OCI-LY3 (cell line): ENCODE data around the gene TIMM10.
A peak's percentile ranks its signal among the peaks of the same experiment; 100 is the strongest.

ENCODE experiments used
- H2AFZ ChIP-seq: fragments of 200-600, 300-600 bp; shearing (Covaris generic); 2 replicates; pipeline ENCODE4 v1.6.0; 2014; ENCODE audit warnings: antibody characterized with exemption, low read depth, low read length
- H3K27ac ChIP-seq: fragments of 200-600, 300-600 bp; sonication (generic); 2 replicates; pipeline ENCODE4 v1.5.1; 2014; ENCODE audit warnings: mild to moderate bottlenecking, low read length, moderate library complexity, mixed read lengths
- H3K27me3 ChIP-seq: fragments of 200-600, 300-600 bp; sonication (generic); 2 replicates; pipeline ENCODE4 v1.6.1; 2014; ENCODE audit warnings: low read depth, low read length, mixed read lengths
- H3K36me3 ChIP-seq: fragments of 200-600, 300-600 bp; sonication (generic); replicated peaks from 2 replicates; pipeline ENCODE3; 2014; ENCODE audit warnings: low read depth, low read length, mixed read lengths
- H3K4me1 ChIP-seq: fragments of 300-600, 200-600 bp; sonication (generic); 2 replicates; pipeline ENCODE4 v1.6.1; 2014; ENCODE audit warnings: low read length, mixed read lengths
- H3K4me2 ChIP-seq: fragments of 200-600, 300-600 bp; sonication (generic); 2 replicates; pipeline ENCODE4 v1.6.1; 2014; ENCODE audit warnings: low read length, mixed read lengths
- H3K4me3 ChIP-seq: fragments of 300-600, 200-600 bp; sonication (generic); 2 replicates; pipeline ENCODE4 v1.5.1; 2014; ENCODE audit warnings: antibody characterized with exemption, mild to moderate bottlenecking, low read length, moderate library complexity
- H3K79me2 ChIP-seq: fragments of 300-600, 200-600 bp; shearing (Covaris generic); 2 replicates; pipeline ENCODE4 v1.6.1; 2014; ENCODE audit warnings: mild to moderate bottlenecking, low read length, mixed read lengths
- H3K9ac ChIP-seq: fragments of 300-600, 200-600 bp; shearing (Covaris generic); 2 replicates; pipeline ENCODE4 v1.6.0; 2014; ENCODE audit warnings: mild to moderate bottlenecking, low read length, moderate library complexity
- H3K9me3 ChIP-seq: fragments of 200-600, 300-600 bp; shearing (Covaris generic); 2 replicates; pipeline ENCODE4 v1.6.1; 2014; ENCODE audit warnings: low read length, mixed read lengths; ENCODE audit not compliant: insufficient read depth
- H4K20me1 ChIP-seq: fragments of 200-600, 300-600 bp; sonication (generic); 2 replicates; pipeline ENCODE4 v1.6.1; 2016; ENCODE audit warnings: low read length, mixed read lengths; ENCODE audit not compliant: insufficient read depth
- CTCF ChIP-seq: fragments of 200-600, 300-600 bp; sonication (generic); IDR thresholded peaks from 2 replicates; pipeline ENCODE4 v1.5.1; 2014; ENCODE audit warnings: antibody characterized with exemption, low read length, low read depth
- EZH2phosphoT487 ChIP-seq: fragments of 200-600 bp; shearing (Covaris generic); IDR thresholded peaks from 2 replicates; pipeline ENCODE4 v1.6.1; 2018; ENCODE audit warnings: antibody characterized with exemption, mixed run types, low read depth

The TIMM10 gene

GRCh38 chr11:57513452-57513795 is 17.1 kb downstream of the TIMM10 start:
- peak overlapping the region; percentile 80 for H3K4me2 ChIP-seq
- peaks cover 65% of the 10 kb centered on the region for H3K79me2 ChIP-seq
- peak overlapping the region; percentile 89 for H3K4me3 ChIP-seq
- peaks cover 6% of the 10 kb centered on the region; the same call in 1 of the 2 replicates for H4K20me1 ChIP-seq
- no peak for TF ChIP-seq EZH2phosphoT487
- TF ChIP-seq CTCF: no peak
- H3K36me3 ChIP-seq: peaks cover 16% of the 10 kb centered on the region
- peak overlapping the region; percentile 86 for H3K9ac ChIP-seq
- no peak overlapping the region for H2AFZ ChIP-seq
- H3K27ac ChIP-seq: no peak overlapping the region
- peaks cover 15% of the 10 kb centered on the region for H3K4me1 ChIP-seq
- no peaks in the 10 kb centered on the region for H3K27me3 ChIP-seq
- no peaks in the 10 kb centered on the region for H3K9me3 ChIP-seq

GRCh38 chr11:57512646-57513451 is 17.7 kb downstream of the TIMM10 start:
- Histone ChIP-seq H3K36me3 (peaks cover 18% of the 10 kb centered on the region), H3K79me2 (peaks cover 70% of the 10 kb centered on the region), H3K27ac (no peak overlapping the region), H3K27me3 (no peaks in the 10 kb centered on the region), H2AFZ (no peak overlapping the region), H3K9ac (no peak overlapping the region), H3K9me3 (no peaks in the 10 kb centered on the region), H3K4me2 (peak overlapping the region; percentile 80), H3K4me3 (peak overlapping the region; percentile 89), H4K20me1 (peaks cover 6% of the 10 kb centered on the region; the same call in 1 of the 2 replicates), H3K4me1 (peaks cover 14% of the 10 kb centered on the region)
- TF ChIP-seq CTCF (no peak), EZH2phosphoT487 (no peak)

GRCh38 chr11:57511741-57512430 is 18.7 kb downstream of the TIMM10 start:
- H3K9ac ChIP-seq: no peak overlapping the region
- no peak overlapping the region for H3K4me2 ChIP-seq
- TF ChIP-seq CTCF (no peak), EZH2phosphoT487 (no peak)
- H3K36me3 ChIP-seq: peaks cover 21% of the 10 kb centered on the region
- no peak overlapping the region for H2AFZ ChIP-seq
- H4K20me1 ChIP-seq: peaks cover 6% of the 10 kb centered on the region; the same call in 1 of the 2 replicates
- H3K27ac ChIP-seq: no peak overlapping the region
- H3K79me2 ChIP-seq: peaks cover 76% of the 10 kb centered on the region
- no peaks in the 10 kb centered on the region for H3K27me3 ChIP-seq
- no peak overlapping the region for H3K4me3 ChIP-seq
- no peaks in the 10 kb centered on the region for H3K9me3 ChIP-seq
- peaks cover 14% of the 10 kb centered on the region for H3K4me1 ChIP-seq

GRCh38 chr11:57508341-57509170 is 22.0 kb downstream of the TIMM10 start:
- H4K20me1 ChIP-seq: peaks cover 12% of the 10 kb centered on the region
- H3K9ac ChIP-seq: no peak overlapping the region
- no peak overlapping the region for H3K27ac ChIP-seq
- peaks cover 77% of the 10 kb centered on the region for H3K79me2 ChIP-seq
- peaks cover 41% of the 10 kb centered on the region for H3K36me3 ChIP-seq
- peaks cover 6% of the 10 kb centered on the region for H3K4me1 ChIP-seq
- H3K9me3 ChIP-seq: no peaks in the 10 kb centered on the region
- no peak overlapping the region for H2AFZ ChIP-seq
- H3K27me3 ChIP-seq: no peaks in the 10 kb centered on the region
- H3K4me3 ChIP-seq: no peak overlapping the region
- TF ChIP-seq CTCF (no peak), EZH2phosphoT487 (no peak)
- no peak overlapping the region for H3K4me2 ChIP-seq
